ENCODE data around the gene EYA4. TPM values are rescaled to one million over a fixed set of nuclear protein-coding genes. Genes with fewer than 3 reads are reported as not detected.

The EYA4 gene
- total RNA-seq, 2 donors from 2014 or later: 0.11 to 0.26 TPM

DNA sequence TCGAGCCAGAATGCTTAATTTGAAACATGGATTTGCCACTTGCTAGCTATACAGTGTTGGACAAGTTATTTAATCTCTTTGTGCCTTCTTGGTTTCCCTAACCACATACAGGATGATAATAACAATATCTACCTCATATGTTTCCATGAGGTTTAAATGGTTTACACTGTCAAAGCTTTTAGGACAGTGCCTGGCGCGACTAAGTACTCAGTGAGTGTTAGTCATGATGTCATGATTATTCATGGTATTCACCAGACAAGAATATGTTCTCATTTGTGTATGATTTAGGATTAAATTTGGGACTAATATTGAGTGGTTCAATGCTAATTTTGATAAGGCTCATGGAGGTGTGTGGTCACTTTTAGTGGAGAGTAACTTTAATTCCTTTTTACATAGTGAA lies 167.4 kb downstream of the EYA4 start:
- peaks cover 44% of the 10 kb centered on the region for H3K4me1 Mint-ChIP-seq
- no peak overlapping the region for H3K4me3 Mint-ChIP-seq
- no peak overlapping the region for H3K4me3 ChIP-seq (ENCODE audit: low read length)

DNA sequence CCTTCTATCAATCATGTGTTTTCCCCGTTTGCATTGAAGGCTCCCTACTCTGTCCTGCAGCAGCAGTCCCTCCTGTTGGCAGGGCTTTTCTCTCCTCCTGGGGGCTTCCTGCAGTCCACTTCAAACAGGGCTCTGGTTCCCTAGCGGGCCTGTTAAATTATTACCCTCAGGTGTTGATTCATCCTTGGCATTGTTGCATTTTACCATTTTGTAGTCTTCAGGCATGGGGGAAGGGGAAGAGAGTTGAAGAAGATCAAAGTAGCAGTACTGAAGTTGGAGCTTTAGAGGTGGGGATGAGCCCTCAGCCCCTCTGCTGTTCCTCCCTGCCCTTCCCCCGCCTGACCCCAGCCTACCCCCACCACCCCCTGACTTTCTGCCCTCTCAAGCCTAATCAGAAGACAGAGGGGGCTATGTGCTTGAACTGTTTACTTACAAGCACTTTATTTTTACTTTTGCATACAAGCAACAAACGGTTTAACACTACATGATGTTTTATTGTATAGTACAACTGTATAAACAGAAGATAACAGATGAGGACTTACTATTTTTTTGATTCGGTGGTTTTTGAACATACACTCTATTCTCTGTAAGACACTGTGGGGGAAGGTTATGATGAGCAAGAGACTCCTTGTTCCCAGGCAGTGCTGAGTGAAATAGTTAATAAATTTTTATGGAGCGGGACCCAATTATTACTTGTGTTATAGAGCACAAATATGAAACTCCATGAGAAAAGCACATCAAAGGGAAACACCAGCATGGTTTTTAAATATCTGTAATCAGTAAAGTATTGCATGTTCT lies 169.7 kb downstream of the EYA4 start:
- Mint-ChIP-seq H3K4me1 (peaks cover 29% of the 10 kb centered on the region), H3K36me3 (ENCODE audit: low read depth) (no peaks in the 10 kb centered on the region), H3K27ac (peak overlapping the region; percentile 94), H3K4me3 (peak overlapping the region; percentile 42), H3K27me3 (ENCODE audit: insufficient read depth) (no peaks in the 10 kb centered on the region), H3K9me3 (no peaks in the 10 kb centered on the region)
- Histone ChIP-seq H3K4me3 (ENCODE audit: low read length) (no peak overlapping the region), H3K27ac (ENCODE audit: low read depth, low read length) (no peak overlapping the region), H3K4me1 (ENCODE audit: control insufficient read depth, insufficient read depth, low read length) (peaks cover 6% of the 10 kb centered on the region), H3K36me3 (ENCODE audit: control insufficient read depth, insufficient read depth, low read length) (no peaks in the 10 kb centered on the region), H3K27me3 (ENCODE audit: control insufficient read depth, insufficient read depth, low read length, poor library complexity, severe bottlenecking) (no peaks in the 10 kb centered on the region), H3K9me3 (ENCODE audit: control insufficient read depth, low read length) (no peaks in the 10 kb centered on the region), H3K9ac (ENCODE audit: extremely low read depth, low read length, poor library complexity, severe bottlenecking) (no peak overlapping the region)
- peak; percentile 88 for DNase-seq
- TF ChIP-seq, protein P1, sequence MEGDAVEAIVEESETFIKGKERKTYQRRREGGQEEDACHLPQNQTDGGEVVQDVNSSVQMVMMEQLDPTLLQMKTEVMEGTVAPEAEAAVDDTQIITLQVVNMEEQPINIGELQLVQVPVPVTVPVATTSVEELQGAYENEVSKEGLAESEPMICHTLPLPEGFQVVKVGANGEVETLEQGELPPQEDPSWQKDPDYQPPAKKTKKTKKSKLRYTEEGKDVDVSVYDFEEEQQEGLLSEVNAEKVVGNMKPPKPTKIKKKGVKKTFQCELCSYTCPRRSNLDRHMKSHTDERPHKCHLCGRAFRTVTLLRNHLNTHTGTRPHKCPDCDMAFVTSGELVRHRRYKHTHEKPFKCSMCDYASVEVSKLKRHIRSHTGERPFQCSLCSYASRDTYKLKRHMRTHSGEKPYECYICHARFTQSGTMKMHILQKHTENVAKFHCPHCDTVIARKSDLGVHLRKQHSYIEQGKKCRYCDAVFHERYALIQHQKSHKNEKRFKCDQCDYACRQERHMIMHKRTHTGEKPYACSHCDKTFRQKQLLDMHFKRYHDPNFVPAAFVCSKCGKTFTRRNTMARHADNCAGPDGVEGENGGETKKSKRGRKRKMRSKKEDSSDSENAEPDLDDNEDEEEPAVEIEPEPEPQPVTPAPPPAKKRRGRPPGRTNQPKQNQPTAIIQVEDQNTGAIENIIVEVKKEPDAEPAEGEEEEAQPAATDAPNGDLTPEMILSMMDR (conservative IDR thresholded peaks at IDR 0.05): no peak
- 0 to 40% methylated on average over 1 to 4 of the region's 6 CpGs for WGBS, 2 experiments (ENCODE audit: insufficient coverage in 1 of 2, insufficient read length in 1 of 2)

More for the DNA sequence above, 167.4 kb downstream of the EYA4 start:
- Histone ChIP-seq H3K9ac (ENCODE audit: extremely low read depth, low read length, poor library complexity, severe bottlenecking) (no peak overlapping the region), H3K36me3 (ENCODE audit: control insufficient read depth, insufficient read depth, low read length) (no peaks in the 10 kb centered on the region), H3K27me3 (ENCODE audit: control insufficient read depth, insufficient read depth, low read length, poor library complexity, severe bottlenecking) (no peaks in the 10 kb centered on the region), H3K27ac (ENCODE audit: low read depth, low read length) (no peak overlapping the region), H3K9me3 (ENCODE audit: control insufficient read depth, low read length) (no peaks in the 10 kb centered on the region), H3K4me1 (ENCODE audit: control insufficient read depth, insufficient read depth, low read length) (peaks cover 15% of the 10 kb centered on the region)
- DNase-seq: no peak
- no peak overlapping the region for H3K27ac Mint-ChIP-seq
- TF ChIP-seq, protein P1 (conservative IDR thresholded peaks at IDR 0.05): no peak
- no peaks in the 10 kb centered on the region for H3K9me3 Mint-ChIP-seq
- WGBS, 2 experiments (ENCODE audit: insufficient coverage in 1 of 2, insufficient read length in 1 of 2): 92% methylated on average over 3 of the region's 3 CpGs; no CpG with 5 or more reads in 1 of the 2 experiments
- H3K27me3 Mint-ChIP-seq (ENCODE audit: insufficient read depth): no peaks in the 10 kb centered on the region
- H3K36me3 Mint-ChIP-seq (ENCODE audit: low read depth): no peaks in the 10 kb centered on the region

DNA sequence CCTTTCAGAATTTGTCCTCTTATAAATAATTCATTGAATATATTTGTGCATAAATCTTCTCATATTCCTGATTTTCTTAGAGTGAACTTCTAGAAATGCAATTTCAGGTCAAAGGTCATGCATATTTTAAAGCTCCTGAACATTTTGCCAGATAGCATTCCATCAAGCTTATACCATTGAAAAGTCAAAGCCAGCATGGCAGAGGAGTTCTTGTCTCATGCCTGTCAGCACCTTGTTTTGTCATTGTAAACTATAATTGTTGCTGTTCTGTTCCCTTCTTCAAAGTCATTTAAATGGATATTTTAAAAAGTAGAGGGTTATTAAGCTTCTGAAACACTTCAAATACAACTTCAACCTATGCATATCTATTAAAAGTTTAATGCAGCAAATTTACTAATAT lies 170.6 kb downstream of the EYA4 start:
- Histone ChIP-seq H3K4me1 (ENCODE audit: control insufficient read depth, insufficient read depth, low read length) (peaks cover 6% of the 10 kb centered on the region), H3K9me3 (ENCODE audit: control insufficient read depth, low read length) (no peaks in the 10 kb centered on the region)
- TF ChIP-seq, protein P1 (conservative IDR thresholded peaks at IDR 0.05): no peak

More for the DNA sequence above, 170.6 kb downstream of the EYA4 start:
- Mint-ChIP-seq H3K4me3 (no peak overlapping the region), H3K27me3 (ENCODE audit: insufficient read depth) (no peaks in the 10 kb centered on the region), H3K4me1 (peaks cover 23% of the 10 kb centered on the region), H3K27ac (no peak overlapping the region), H3K9me3 (no peaks in the 10 kb centered on the region), H3K36me3 (ENCODE audit: low read depth) (no peaks in the 10 kb centered on the region)
- DNase-seq: no peak
- no peaks in the 10 kb centered on the region for H3K27me3 ChIP-seq (ENCODE audit: control insufficient read depth, insufficient read depth, low read length, poor library complexity, severe bottlenecking)
- H3K36me3 ChIP-seq (ENCODE audit: control insufficient read depth, insufficient read depth, low read length): no peaks in the 10 kb centered on the region
- H3K27ac ChIP-seq (ENCODE audit: low read depth, low read length): no peak overlapping the region
- H3K4me3 ChIP-seq (ENCODE audit: low read length): no peak overlapping the region
- H3K9ac ChIP-seq (ENCODE audit: extremely low read depth, low read length, poor library complexity, severe bottlenecking): no peak overlapping the region

Data from endodermal cell (in vitro differentiated cells).